Activated CD4-positive, alpha-beta memory T cell treated with anti-CD3 and anti-CD28 coated beads for 36 hours (primary cell): Measurements from ENCODE around the gene KCNJ9. TPM values are rescaled to one million over a fixed set of nuclear protein-coding genes. Genes with fewer than 3 reads are reported as not detected.
"Not testable (repeated sequence)": the region's sequence is repeated elsewhere in the genome, so short reads cannot be mapped to it uniquely, and the experiment has no call there.

ENCODE experiments used
- CTCF ChIA-PET: fragments of 350-600 bp; sonication (Branson Sonifier 250); formaldehyde crosslinking; loops from one replicate; lab custom pipeline; 2021; ENCODE audit warnings: antibody characterized with exemption, inconsistent platforms; lab: Charles Lee
- POLR2A ChIA-PET: fragments of 350-600 bp; sonication (Branson Sonifier 250); formaldehyde crosslinking; loops from one replicate; lab custom pipeline; 2021; ENCODE audit warnings: antibody characterized with exemption; lab: Charles Lee
- DNase-seq: peaks from one replicate; pipeline ENCODE4 v3.0.0-alpha.2; 2020
- H3K27ac Mint-ChIP-seq: one replicate; pipeline ENCODE4 v1.8.0; 2021; ENCODE audit warnings: mixed read lengths
- H3K27me3 Mint-ChIP-seq: one replicate; pipeline ENCODE4 v1.8.0; 2021; ENCODE audit warnings: mixed read lengths
- H3K36me3 Mint-ChIP-seq: one replicate; pipeline ENCODE4 v1.8.0; 2021; ENCODE audit warnings: mixed read lengths
- H3K4me1 Mint-ChIP-seq: one replicate; pipeline ENCODE4 v1.8.0; 2021; ENCODE audit warnings: low read depth, mixed read lengths
- H3K4me3 Mint-ChIP-seq: one replicate; pipeline ENCODE4 v1.8.0; 2021; ENCODE audit warnings: mild to moderate bottlenecking, mixed read lengths
- H3K9me3 Mint-ChIP-seq: one replicate; pipeline ENCODE4 v1.8.0; 2021; ENCODE audit warnings: mixed read lengths
- intact Hi-C: fragments of 100-400 bp; cut with micrococcal nuclease; formaldehyde crosslinking; loops from one replicate; pipeline ENCODE4 v1.15.1; 2023
- total RNA-seq, 2 experiments: library from RNA; stranded (reverse); gene quantifications; one replicate each; pipeline ENCODE4 v1.2.3, GENCODE V29; 2021

Gene KCNJ9
- not detected for total RNA-seq

DNA sequence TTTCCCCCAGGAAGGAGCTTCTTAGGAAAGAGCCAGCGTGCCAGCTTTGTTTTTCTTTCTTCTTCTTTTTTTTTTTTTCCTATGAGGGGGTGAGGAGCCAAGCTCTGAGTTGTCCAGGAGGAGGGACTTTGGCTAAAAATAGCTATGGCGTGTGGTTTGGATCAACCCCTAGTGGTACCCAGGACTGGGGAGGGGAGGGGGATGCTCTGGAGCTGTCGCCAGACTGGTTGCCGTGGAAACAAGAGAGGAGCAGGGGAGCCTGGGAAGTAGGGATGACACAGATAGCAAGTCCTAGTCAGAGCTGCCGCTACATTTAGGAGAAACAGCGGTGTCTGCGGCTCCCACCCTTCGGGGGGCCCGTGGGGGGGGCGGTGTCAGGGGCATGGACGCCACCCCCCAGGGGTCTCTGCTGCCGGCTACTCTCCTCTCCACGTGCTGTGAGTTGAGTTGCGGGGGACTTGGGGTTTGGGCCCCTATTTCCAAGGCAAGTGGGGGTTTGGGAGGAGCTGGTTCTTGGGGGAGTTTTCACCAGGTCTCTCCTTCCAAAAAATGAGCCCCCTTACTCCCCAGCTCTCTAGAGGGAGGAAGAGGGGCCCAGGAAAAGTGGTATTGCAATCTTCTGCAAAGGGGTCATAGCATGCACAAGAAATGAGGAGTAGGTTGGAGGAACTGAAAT lies at the start of gene KCNJ9:
Gene KCNJ9, plus strand, starts transcription at position 278 of the 676 bp plus-strand sequence. CDS start 2,493 bp downstream, outside the sequence.
- ChIA-PET CTCF (interaction anchor here (1.3 to 21.5 kb wide), 6 partner anchors 15 to 295 kb away, joined by 4 to 615 read pairs (median 10); partner anchors contain the start of genes IGSF8 and KCNJ10), POLR2A (interaction anchor here (1.3 kb wide), 1 partner anchor 35 kb away, joined by 3 read pairs; no protein-coding TSS in a partner anchor)
- Mint-ChIP-seq H3K27me3 (peaks cover 48% of the 10 kb centered on the region), H3K27ac (no peak within 1 kb of the TSS), H3K36me3 (no peaks in the 10 kb centered on the region), H3K9me3 (no peaks in the 10 kb centered on the region), H3K4me3 (no peak within 1 kb of the TSS), H3K4me1 (peaks cover 24% of the 10 kb centered on the region)
- DNase-seq, result no peak
- intact Hi-C loops, result loop anchor here (5.0 kb wide), 1 partner anchor 49 kb away; the partner anchor contains the start of gene PIGM

DNA sequence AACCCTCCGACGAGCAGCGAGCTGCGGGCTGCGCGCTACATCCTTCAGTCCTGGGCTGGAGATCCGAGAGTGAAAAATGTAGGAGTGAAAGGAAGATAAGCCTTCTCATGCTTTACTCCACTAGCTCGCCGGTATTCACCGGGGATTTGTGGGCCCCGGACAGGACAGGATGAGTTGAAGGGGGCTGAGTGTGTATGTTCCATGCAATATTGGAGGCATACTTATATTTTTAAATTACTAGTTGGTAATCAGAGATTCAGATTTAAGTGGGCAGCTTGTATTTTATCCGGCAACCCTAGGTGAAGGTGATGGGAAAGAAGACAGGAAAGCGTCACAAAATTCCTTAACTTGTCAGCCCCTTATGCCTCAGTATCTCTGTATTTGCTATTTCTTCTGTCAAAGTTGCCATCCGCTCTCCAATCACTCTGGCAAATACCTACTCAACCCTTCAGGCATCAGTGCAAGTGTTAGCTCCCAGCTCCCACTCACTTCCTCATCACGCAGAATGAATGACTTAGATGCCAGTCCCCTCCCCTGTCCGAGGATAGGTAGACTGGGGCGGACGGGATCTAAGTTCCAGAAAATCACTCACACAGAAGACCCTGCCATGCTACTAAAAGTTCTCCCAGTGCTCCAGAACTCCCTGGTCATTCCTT lies 49.0 kb upstream of the KCNJ9 start:
- Mint-ChIP-seq H3K9me3 (no peaks in the 10 kb centered on the region), H3K4me1 (peaks cover 33% of the 10 kb centered on the region), H3K27me3 (no peaks in the 10 kb centered on the region), H3K27ac (peak overlapping the region; percentile 89), H3K4me3 (peak overlapping the region; percentile 96), H3K36me3 (peaks cover 3% of the 10 kb centered on the region)
- ChIA-PET POLR2A (interaction anchor here (1.2 to 3.6 kb wide), 4 partner anchors 12 to 110 kb away, joined by 3 to 11 read pairs (median 7); partner anchors contain the start of gene TAGLN2), CTCF (interaction anchor here (0.8 to 5.8 kb wide), 6 partner anchors 13 to 96 kb away, joined by 3 to 52 read pairs (median 13); partner anchors contain the start of gene IGSF9)
- intact Hi-C loops, result loop anchor here (5.0 kb wide), 2 partner anchors 50 to 1020 kb away; partner anchors contain the start of gene KCNJ9
- peak; percentile 33 for DNase-seq

GRCh38 chr1:160040476-160040875 lies 40.9 kb upstream of the KCNJ9 start:
- ChIA-PET POLR2A (interaction anchor here (1.4 kb wide), 1 partner anchor 9 kb away, joined by 4 read pairs; no protein-coding TSS in a partner anchor), CTCF (interaction anchor here (1.2 to 40.4 kb wide), 2 partner anchors 33 to 39 kb away, joined by 4 to 615 read pairs; partner anchors contain the start of genes KCNJ10 and KCNJ9)
- Mint-ChIP-seq H3K9me3 (no peaks in the 10 kb centered on the region), H3K27ac (no peak overlapping the region), H3K4me1 (no peaks in the 10 kb centered on the region), H3K4me3 (no peak overlapping the region), H3K36me3 (peaks cover 1% of the 10 kb centered on the region), H3K27me3 (peaks cover 5% of the 10 kb centered on the region)
- intact Hi-C loops, result no loop called here
- DNase-seq, result no peak

- CTCF ChIA-PET, result interaction anchor here (0.9 to 40.4 kb wide), 4 partner anchors 7 to 333 kb away, joined by 3 to 615 read pairs (median 21); partner anchors contain the start of genes KCNJ10 and KCNJ9
- peaks cover 9% of the 10 kb centered on the region for H3K27me3 Mint-ChIP-seq
- no peak overlapping the region for H3K4me3 Mint-ChIP-seq
- no peak overlapping the region for H3K27ac Mint-ChIP-seq
- DNase-seq, result no peak
- POLR2A ChIA-PET, result no interaction called here
- H3K4me1 Mint-ChIP-seq, result peaks cover 9% of the 10 kb centered on the region
- H3K9me3 Mint-ChIP-seq, result no peaks in the 10 kb centered on the region
- intact Hi-C loops, result no loop called here
- no peaks in the 10 kb centered on the region for H3K36me3 Mint-ChIP-seq
These were observed 37.8 kb upstream of the KCNJ9 start for GRCh38 chr1:160043543-160043942.

- CTCF ChIA-PET, result interaction anchor here (0.9 to 40.4 kb wide), 14 partner anchors 9 to 246 kb away, joined by 3 to 615 read pairs (median 8); partner anchors contain the start of genes IGSF8, KCNJ10, KCNJ9 and PIGM
- Mint-ChIP-seq H3K4me3 (no peak overlapping the region), H3K4me1 (peaks cover 9% of the 10 kb centered on the region), H3K27me3 (peaks cover 12% of the 10 kb centered on the region), H3K9me3 (no peaks in the 10 kb centered on the region), H3K27ac (no peak overlapping the region), H3K36me3 (no peaks in the 10 kb centered on the region)
- no peak for DNase-seq
- intact Hi-C loops, result loop anchor here (1.0 kb wide), 1 partner anchor 33 kb away; no protein-coding TSS in a partner anchor
- POLR2A ChIA-PET, result interaction anchor here (2.0 kb wide), 1 partner anchor 14 kb away, joined by 11 read pairs; the partner anchor contains the start of gene PIGM
These were observed 35.7 kb upstream of the KCNJ9 start for GRCh38 chr1:160045653-160046052.

DNA sequence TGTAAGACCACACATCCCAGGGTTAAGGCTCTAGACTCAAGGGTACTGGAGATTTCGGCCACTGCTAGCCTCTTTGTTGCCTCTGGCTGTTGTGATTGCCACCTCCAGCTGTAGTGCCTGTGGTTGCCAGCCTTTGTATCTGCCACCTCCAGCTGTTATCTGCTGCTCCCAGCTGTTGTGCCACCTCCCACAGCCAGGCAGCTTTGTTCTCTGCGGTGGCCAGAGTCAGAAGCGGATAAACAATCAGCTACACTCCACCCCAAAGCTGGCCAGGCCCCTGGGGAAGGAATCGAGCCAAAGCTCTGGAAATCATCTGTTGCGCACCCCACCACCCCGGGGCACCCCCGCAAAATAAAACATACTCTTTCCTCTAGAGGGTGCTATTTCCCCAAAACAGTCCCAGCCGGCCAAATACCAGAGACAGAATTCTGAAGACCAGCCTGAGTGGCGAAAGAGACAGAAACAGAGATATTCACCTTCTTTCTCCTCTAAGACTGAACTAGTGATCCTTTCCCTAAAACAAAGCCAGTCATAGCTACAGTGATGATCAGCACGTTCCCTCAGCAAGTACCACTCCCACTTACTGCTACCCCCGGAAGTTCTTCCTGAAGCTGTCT lies 34.7 kb upstream of the KCNJ9 start:
- peak overlapping the region; percentile 50 for H3K4me3 Mint-ChIP-seq
- no peaks in the 10 kb centered on the region for H3K36me3 Mint-ChIP-seq
- H3K9me3 Mint-ChIP-seq, result no peaks in the 10 kb centered on the region
- peaks cover 15% of the 10 kb centered on the region for H3K27me3 Mint-ChIP-seq
- intact Hi-C loops, result loop anchor here (1.0 kb wide), 1 partner anchor 32 kb away; no protein-coding TSS in a partner anchor
- peaks cover 9% of the 10 kb centered on the region for H3K4me1 Mint-ChIP-seq
- H3K27ac Mint-ChIP-seq, result no peak overlapping the region
- ChIA-PET POLR2A (interaction anchor here (1.1 to 2.0 kb wide), 3 partner anchors 15 to 35 kb away, joined by 3 to 11 read pairs (median 3); partner anchors contain the start of genes KCNJ9 and PIGM), CTCF (interaction anchor here (0.5 to 40.4 kb wide), 23 partner anchors 9 to 347 kb away, joined by 3 to 615 read pairs (median 5); partner anchors contain the start of genes IGSF8, KCNJ10, KCNJ9 and PIGM)
- peak; percentile 61 for DNase-seq

- ChIA-PET POLR2A (interaction anchor here (1.1 to 2.0 kb wide), 3 partner anchors 16 to 34 kb away, joined by 3 to 11 read pairs (median 3); partner anchors contain the start of genes KCNJ9 and PIGM), CTCF (interaction anchor here (0.6 to 40.4 kb wide), 14 partner anchors 8 to 346 kb away, joined by 3 to 615 read pairs (median 8); partner anchors contain the start of genes IGSF8, KCNJ10, KCNJ9 and PIGM)
- Mint-ChIP-seq H3K4me1 (peaks cover 9% of the 10 kb centered on the region), H3K27ac (no peak overlapping the region), H3K9me3 (no peaks in the 10 kb centered on the region), H3K36me3 (no peaks in the 10 kb centered on the region), H3K27me3 (peaks cover 18% of the 10 kb centered on the region), H3K4me3 (peak overlapping the region; percentile 50)
- intact Hi-C loops, result no loop called here
- DNase-seq, result no peak
These were observed 34.0 kb upstream of the KCNJ9 start for GRCh38 chr1:160047111-160047991.

DNA sequence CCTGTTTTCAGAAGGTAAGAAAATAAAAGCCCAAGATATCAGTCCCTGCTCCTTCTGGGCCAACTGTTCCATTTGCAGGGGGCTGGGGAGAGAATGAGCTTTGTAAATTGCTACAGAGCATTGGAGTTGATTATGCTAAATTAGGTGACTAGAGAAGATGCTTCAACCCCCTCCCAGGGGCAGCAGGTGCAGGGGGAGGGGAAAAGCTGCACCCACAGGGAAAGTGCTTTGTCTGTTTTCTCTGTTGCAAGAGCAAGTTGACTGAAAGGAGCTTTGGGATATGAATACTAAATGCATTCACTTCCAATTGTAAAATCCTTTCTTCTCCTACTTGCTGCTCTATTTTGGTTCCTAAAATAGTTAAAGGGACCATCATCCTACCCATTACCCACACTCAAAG lies 33.0 kb upstream of the KCNJ9 start:
- Mint-ChIP-seq H3K27ac (no peak overlapping the region), H3K4me1 (peaks cover 9% of the 10 kb centered on the region), H3K9me3 (no peaks in the 10 kb centered on the region), H3K36me3 (no peaks in the 10 kb centered on the region), H3K27me3 (peaks cover 25% of the 10 kb centered on the region), H3K4me3 (no peak overlapping the region)
- DNase-seq, result no peak
- POLR2A ChIA-PET, result no interaction called here
- intact Hi-C loops, result no loop called here
- CTCF ChIA-PET, result interaction anchor here (4.3 to 40.4 kb wide), 2 partner anchors 31 to 41 kb away, joined by 31 to 615 read pairs; partner anchors contain the start of genes KCNJ10 and KCNJ9

- H3K27me3 Mint-ChIP-seq, result peaks cover 28% of the 10 kb centered on the region
- no peaks in the 10 kb centered on the region for H3K9me3 Mint-ChIP-seq
- no peaks in the 10 kb centered on the region for H3K36me3 Mint-ChIP-seq
- ChIA-PET POLR2A (no interaction called here), CTCF (interaction anchor here (40.4 kb wide), 1 partner anchor 31 kb away, joined by 615 read pairs; the partner anchor contains the start of genes KCNJ10 and KCNJ9)
- peaks cover 9% of the 10 kb centered on the region for H3K4me1 Mint-ChIP-seq
- DNase-seq, result no peak
- H3K4me3 Mint-ChIP-seq, result no peak overlapping the region
- intact Hi-C loops, result no loop called here
- no peak overlapping the region for H3K27ac Mint-ChIP-seq
These were observed 32.2 kb upstream of the KCNJ9 start for GRCh38 chr1:160049101-160049500.

GRCh38 chr1:160050182-160050581 lies 31.2 kb upstream of the KCNJ9 start:
- H3K36me3 Mint-ChIP-seq, H3K27ac Mint-ChIP-seq, intact Hi-C loops, POLR2A ChIA-PET, H3K4me1 Mint-ChIP-seq, H3K4me3 Mint-ChIP-seq, H3K9me3 Mint-ChIP-seq, DNase-seq: not testable (repeated sequence)
- CTCF ChIA-PET, result interaction anchor here (40.4 kb wide), 1 partner anchor 29 kb away, joined by 615 read pairs; the partner anchor contains the start of genes KCNJ10 and KCNJ9
- H3K27me3 Mint-ChIP-seq, result peaks cover 29% of the 10 kb centered on the region
